NCI-H128 (cell line): ENCODE data around the gene ZNF433.
"Not testable (repeated sequence)": the region's sequence is repeated elsewhere in the genome, so short reads cannot be mapped to it uniquely, and the experiment has no call there.

Source experiments
- DNase-seq: peaks from one replicate; lab custom pipeline; 2025; ENCODE audit not compliant: unreplicated experiment; lab: John Stamatoyannopoulos, UW

Gene ZNF433

DNA sequence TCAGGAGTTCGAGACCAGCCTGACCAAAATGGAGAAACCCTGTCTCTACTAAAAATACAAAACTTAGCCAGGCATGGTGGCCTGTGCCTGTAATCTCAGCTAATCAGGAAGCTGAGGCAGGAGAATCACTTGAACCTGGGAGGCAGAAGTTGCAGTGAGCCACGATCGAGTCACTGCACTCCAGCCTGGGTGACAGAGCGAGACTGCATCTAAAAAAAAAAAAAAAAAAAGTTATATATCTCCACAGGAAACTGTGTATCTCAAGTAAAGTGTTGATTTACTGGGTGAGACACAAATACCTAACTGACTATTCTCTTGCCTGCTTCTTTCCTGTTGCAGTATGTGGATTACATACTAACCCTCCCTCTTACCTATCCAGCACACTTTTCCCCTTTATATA is 43.6 kb downstream of the ZNF433 start:
- DNase-seq = not testable (repeated sequence)

DNA sequence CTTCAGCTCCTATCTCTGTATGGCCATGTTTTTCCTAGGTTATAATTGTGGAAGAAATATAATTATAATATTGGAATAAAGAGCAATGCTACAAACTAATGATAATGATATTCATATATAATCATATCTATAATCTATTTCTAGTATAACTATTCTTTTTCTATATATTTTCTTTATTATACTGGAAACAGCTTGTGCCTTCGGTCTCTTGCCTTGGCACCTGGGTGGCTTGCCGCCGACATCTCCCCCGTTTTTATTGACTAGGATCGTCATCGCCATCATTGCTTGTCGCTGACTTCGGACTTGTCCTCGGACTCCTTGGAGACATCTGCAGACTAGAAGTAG is 46.4 kb downstream of the ZNF433 start:
- DNase-seq = no peak

DNA sequence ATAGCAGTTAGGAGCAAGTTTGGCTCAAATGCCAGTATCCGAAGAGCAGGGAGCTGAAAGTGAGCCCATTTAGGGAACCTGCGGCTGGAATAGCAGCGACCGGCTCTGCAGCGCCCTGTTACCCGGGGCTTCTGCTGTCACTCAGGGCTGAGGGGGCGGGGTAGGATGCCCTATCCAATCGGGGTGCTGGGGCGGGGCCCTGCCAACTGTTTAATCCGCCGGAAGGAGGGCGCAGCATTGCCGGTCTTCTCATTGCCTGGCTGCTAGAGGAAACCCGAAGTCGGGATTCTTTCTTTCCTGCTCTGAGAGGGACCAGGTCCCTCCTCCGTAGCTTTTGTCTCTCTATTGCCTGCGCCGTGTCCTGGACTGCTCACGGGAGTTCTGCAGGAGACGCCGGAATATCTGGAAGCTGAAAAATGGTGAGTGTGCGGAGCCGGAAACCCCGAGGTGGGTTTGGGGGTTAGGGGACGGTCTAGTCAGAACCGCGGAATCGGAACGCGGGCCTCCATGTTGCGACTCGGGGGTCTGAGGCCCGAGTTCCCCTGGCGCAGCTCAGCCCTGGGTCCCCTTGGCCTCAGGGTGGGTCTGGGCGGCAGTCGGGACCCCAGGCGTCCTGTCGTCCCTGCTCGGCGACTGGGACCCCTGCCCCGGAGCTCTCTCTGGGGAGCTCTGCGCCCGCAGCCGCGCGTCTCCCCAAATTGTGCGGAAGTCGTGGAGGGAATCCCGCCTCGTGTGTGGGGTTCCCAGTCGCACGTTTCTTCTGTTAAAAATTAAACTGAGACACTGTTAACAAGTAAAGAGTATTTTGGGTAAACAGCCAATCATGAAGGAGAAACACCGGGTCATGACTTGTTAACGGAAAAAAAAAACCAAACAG is 47.8 kb downstream of the ZNF433 start:
- peak; percentile 83 for DNase-seq

DNA sequence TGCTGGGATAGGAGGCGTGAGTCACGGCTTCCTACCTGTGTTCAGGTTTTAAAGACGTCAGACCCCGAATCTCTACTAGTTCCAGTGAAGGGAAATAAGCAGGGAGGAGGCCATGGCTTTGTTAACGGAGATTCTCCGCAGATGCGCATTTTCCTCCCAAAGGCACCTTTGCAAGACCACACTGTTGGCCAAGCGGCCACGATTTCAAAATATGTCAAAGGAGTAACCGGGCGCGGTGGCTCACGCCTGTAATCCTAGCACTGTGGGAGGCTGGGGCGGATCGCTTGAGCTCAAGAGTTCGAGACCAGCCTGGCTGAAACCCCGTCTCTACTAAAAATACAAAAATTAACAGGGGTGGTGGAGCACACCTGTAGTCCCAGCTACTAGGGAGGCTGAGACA is 48.7 kb downstream of the ZNF433 start:
- DNase-seq = no peak

DNA sequence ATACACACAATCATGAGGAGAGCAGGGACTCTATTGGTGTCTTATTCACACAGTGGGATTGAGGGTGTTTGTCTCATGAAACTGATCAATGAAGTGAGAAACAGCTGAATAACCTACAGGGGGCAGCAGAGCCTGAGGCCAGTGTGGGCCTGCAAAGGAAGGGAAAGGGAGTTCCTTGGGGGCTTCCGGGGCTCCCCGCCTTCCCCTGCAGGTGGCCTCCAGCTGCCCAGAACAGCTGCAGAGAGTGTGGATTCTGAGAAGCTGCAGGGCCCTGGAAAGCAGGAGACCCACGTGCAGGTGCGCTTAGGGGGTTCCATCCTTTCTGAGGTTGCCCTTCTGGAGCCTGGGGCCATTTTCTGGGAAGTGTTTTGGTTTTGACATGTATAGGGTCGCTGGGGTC is 50.5 kb downstream of the ZNF433 start:
- no peak for DNase-seq

DNA sequence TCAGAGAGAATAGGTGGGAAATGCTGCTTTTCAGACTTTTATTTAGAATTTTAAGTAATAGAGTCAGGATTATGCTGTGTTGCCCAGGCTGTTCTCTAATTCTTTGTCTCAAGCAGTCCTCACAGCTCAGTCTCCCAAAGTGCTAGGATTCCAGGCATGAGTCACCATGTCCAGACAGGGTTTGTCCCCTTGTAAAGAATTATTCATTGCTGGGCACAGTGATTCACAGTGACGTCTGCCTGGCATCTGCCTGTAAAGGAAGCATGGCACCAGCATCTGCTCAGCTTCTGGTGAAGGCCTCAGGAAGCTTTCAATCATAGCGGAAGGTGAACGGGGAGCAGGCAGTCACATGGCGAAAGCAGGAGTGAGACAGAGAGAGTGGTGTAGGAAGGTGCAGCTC is 53.0 kb downstream of the ZNF433 start:
- no peak for DNase-seq

DNA sequence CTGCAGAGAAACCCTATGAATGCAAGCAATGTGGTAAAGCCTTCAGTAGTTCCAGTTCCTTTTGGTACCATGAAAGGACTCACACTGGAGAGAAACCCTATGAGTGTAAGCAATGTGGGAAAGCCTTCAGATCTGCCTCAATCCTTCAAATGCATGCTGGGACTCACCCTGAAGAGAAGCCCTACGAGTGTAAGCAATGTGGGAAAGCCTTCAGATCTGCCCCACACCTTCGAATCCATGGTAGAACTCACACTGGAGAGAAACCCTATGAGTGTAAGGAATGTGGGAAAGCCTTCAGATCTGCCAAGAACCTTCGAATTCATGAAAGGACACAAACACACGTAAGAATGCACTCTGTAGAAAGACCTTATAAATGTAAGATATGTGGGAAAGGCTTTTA is 56.0 kb downstream of the ZNF433 start:
- no peak for DNase-seq

DNA sequence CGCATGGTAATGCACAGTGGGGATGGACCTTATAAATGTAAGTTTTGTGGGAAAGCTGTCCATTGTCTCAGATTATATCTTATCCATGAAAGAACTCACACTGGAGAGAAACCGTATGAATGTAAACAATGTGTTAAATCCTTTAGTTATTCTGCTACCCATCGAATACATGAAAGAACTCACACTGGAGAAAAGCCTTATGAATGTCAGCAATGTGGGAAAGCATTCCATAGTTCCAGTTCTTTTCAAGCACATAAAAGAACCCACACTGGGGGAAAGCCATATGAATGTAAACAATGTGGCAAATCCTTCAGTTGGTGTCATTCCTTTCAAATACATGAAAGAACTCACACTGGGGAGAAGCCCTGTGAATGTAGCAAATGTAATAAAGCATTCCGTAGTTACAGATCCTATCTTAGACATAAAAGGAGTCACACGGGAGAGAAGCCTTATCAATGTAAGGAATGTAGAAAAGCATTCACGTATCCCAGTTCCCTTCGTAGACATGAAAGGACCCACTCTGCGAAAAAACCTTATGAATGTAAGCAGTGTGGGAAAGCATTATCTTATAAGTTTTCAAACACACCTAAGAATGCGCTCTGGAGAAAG is 56.9 kb downstream of the ZNF433 start:
- no peak for DNase-seq

DNA sequence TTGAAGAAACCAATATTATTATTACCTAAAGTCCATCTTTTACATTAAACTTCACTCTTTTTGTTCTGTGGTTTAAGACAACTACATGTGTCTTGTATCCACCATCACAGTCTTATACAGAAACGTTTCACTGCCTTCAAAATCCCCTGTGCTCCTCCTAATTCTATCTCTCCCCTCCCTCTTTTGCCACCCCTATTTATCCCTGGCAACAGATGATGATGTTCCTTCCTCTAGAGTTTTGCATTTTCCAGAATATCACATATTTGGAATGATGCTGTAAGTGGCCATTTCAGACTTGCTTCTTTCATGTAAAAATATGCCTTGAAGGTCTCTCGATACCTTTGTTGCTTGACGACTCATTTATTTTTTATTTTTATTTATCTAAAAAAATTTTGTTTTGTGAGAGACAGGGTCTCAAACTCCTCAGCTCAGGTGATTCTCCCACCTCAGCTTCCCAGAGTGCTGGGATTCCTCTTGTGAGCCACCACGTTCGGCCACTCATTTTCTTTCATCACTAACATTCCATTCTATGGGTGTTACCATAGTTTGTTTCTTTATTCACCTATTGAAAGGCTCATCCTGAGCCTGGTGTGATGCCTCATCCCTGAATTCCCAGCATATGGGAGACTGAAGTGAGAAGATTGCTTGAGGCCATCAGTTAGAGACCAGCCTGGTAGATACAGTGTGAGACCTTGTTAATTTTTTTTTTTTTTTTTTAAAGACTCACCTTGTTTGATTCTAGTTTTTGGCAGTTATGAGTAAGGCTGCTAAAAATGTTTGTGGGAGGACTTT is 62.3 kb downstream of the ZNF433 start:
- no peak for DNase-seq

DNA sequence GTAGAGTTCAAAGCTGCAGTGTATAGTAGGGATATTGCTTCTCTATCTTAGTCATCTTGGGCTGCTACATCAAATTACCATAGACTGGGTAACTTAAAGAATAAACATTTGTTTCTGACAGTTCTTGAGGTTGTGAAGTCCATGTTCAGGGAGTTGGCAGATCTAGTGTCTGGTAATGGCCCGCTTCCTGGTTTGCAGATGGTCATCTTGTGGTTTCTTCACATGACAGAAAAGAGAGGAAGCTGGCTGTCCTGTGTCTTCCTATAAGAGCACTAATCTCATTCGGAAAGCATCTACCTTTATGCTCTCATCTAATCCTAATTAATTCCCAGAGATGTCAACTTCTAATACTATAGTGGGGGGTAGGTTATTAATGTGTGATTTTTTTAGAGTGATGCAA is 64.4 kb downstream of the ZNF433 start:
- no peak for DNase-seq

DNA sequence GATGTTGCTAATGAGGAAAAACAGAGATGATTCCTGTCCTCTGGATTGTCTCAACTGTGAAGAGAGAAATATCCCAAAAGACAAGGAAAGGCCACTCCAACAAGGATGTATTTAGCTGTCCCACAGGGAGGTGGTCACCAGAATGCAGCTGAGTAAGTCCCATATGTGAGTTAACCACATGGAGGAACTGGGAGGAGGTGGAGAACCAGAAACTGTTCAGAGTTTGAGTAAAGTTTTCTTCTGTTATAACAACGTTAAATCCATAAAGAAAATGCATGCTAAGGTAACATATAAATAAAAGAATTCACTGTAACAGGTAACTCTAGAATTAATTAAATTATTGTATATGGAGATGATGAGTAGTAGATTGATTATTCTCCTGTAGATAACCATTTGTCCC is 65.3 kb downstream of the ZNF433 start:
- no peak for DNase-seq

DNA sequence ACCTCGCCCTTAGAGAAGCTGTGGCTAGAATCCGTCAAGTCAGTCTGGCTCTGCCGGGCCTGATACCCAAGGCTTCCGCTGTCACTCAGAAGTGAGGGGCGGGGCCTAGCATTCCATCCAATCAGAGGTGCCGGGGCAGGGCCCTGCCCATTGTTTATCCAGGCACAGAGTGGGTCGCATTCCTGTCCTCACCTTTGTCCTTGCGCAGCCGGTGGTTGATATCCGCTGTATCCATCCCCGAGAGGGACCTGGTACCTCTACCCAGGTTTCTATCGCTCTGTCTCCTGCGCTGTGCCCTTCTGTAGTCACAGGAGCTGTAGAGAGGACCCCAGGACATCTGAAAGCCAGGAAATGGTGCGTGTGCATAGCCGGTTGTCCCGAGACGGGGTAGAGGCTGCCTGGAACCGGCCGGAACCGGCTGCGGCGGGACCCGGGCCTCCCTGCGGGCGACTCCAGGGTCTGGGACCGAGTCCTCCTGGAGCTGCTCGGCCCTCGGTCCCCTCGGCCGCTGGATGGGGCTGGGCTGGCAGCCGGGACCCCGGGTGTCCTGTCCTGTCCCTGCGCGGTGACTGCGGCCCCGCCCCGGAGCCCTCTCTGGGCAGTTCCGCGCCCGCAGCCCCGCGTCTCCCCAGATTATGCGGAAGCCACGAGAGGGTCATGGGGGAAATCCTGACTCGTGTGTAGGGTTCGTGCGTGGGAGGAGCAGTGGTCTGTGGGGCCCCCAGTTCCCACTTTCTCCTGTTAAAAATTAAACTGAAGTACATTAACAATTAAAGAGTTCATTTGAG is 70.4 kb downstream of the ZNF433 start, which contains the start of gene ZNF763:
TSS of gene ZNF763 (plus strand) at position 183 of the 788 bp plus-strand sequence. CDS start at position 352, 169 bp downstream.
- DNase-seq = peak; percentile 78
